Right cardiac atrium (tissue), 5 donors: ENCODE measurements around the gene MED22. TPM values are rescaled to one million over a fixed set of nuclear protein-coding genes. Genes with fewer than 3 reads are reported as not detected.
A peak's percentile ranks its signal among the peaks of the same experiment; 100 is the strongest.
"Not testable (repeated sequence)": the region's sequence is repeated elsewhere in the genome, so short reads cannot be mapped to it uniquely, and the experiment has no call there.

Experiments used
- ATAC-seq, 2 donors: fragments of 200-7000 bp; cut with Tn5 transposase; one replicate each; pipeline versions ENCODE4 v1.8.0 to v1.9.1; 2020; ENCODE audit warnings: moderate library complexity in 2 of 2, mild to moderate bottlenecking in 1 of 2
- DNase-seq, 3 donors: peaks; one replicate each; pipeline ENCODE4 v3.0.0-alpha.2; 2020
- H3K27ac ChIP-seq: one replicate; pipeline ENCODE4 v1.5.1; 2013; ENCODE audit warnings: mild to moderate bottlenecking, low read length, control low read depth, moderate library complexity
- H3K27me3 ChIP-seq: one replicate; pipeline ENCODE4 v1.6.1; 2013; ENCODE audit not compliant: control insufficient read depth, insufficient read depth
- H3K4me1 ChIP-seq: one replicate; pipeline ENCODE4 v1.6.1; 2013; ENCODE audit warnings: low read length; ENCODE audit not compliant: control insufficient read depth, insufficient read depth
- H3K4me3 ChIP-seq: one replicate; pipeline ENCODE4 v1.5.1; 2013; ENCODE audit warnings: low read length, control low read depth
- H3K9me3 ChIP-seq: one replicate; pipeline ENCODE4 v1.6.1; 2013; ENCODE audit warnings: low read length; ENCODE audit not compliant: control insufficient read depth
- WGBS: extraction: QIAGEN DNeasy Blood & Tissue Kit; methylation state at CpG from one replicate; pipeline ENCODE4 v1.1.7; 2013; 5-methylcytosine and 5-hydroxymethylcytosine counted together
- intact Hi-C, 4 donors: fragments of 100-400 bp; cut with DNase I; formaldehyde crosslinking; loops; one replicate each; pipeline versions ENCODE4 v1.11.0 to v1.14.0; 2022 to 2023
- polyA plus RNA-seq: library from polyadenylated mRNA; stranded (reverse); fragments of 200-250 nt; gene quantifications from one replicate; pipeline ENCODE4 v1.2.3, GENCODE V29; 2013
- total RNA-seq, 4 donors: library from RNA; stranded (reverse); fragmentation: NEBNext Ultra II Directional; extraction: Animal tissue kit (Norgen Biotek cat#: 25700); gene quantifications; one replicate each; pipeline ENCODE4 v1.2.1, GENCODE V29; 2021
- donor health status: healthy with polysubstance abuse.
- donor health status: DM: no; HTN: yes; CAD: no.
- donor health status: DM: no; HTN: no; CAD: no.
- donor health status: DM: no; HTN: yes; CAD: no; lungs with severe emphysema.
- donor health status: DM: yes; HTN: yes; CAD: no.

The MED22 gene
- total and polyA plus RNA-seq, 5 donors = 15.2 to 22.7 (median 19.9) TPM

DNA sequence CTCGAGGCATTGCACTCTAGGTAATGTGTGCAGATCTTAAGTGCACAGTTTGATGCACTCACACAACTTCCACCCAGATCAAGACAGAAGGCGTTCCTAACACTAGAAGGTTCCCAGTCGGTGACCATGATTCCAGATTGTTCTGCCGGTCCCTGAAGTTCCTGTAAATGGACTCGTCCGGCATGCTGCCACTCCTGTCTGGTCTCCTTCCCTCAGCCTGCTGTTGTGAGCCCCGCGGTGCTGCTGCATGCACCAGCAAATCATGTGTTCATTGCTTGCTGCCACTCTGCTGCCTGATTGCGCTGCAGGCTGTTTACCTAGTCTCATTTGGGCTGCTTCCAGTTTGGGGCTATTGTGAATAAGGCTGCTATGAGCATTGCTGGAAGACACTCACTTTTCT, 39.7 kb upstream of the MED22 start:
- Histone ChIP-seq H3K4me3 (no peak overlapping the region), H3K27me3 (no peaks in the 10 kb centered on the region)
- WGBS = 84% methylated on average over 9 of the region's 9 CpGs

DNA sequence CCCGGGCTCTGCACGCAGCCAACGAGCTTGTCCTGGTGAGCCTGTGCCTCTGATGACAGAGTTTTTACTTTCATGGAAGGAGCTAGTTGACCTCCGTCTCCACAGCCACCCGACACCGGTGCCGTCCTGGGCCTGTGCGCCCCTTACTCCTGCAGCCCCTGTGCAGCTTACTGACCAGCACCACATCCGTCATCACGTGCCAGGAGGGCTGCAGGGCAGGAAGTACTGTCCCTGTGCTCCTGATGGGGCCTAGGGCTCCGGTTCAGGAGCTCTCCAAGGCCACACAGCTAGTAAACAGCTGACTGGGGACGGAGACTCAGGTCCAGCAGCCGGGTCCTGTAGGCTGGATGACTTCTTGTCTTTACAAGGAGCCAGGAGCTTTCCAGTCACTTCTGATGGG, 38.4 kb upstream of the MED22 start:
- 76% methylated on average over 13 of the region's 13 CpGs for WGBS
- H3K4me1 ChIP-seq = no peaks in the 10 kb centered on the region
- DNase-seq (peak in 1 of 3 donors; percentile 44), ATAC-seq (no peak)
- no peaks in the 10 kb centered on the region for H3K9me3 ChIP-seq
- H3K27me3 ChIP-seq = no peaks in the 10 kb centered on the region
- intact Hi-C loops = no loop called here
- H3K27ac ChIP-seq = no peak overlapping the region
- no peak overlapping the region for H3K4me3 ChIP-seq

More for the DNA sequence above, 39.7 kb upstream of the MED22 start:
- Histone ChIP-seq H3K9me3 (no peaks in the 10 kb centered on the region), H3K4me1 (no peaks in the 10 kb centered on the region), H3K27ac (no peak overlapping the region)
- intact Hi-C loops = no loop called here
- ATAC-seq = no peak
- DNase-seq = no peak

DNA sequence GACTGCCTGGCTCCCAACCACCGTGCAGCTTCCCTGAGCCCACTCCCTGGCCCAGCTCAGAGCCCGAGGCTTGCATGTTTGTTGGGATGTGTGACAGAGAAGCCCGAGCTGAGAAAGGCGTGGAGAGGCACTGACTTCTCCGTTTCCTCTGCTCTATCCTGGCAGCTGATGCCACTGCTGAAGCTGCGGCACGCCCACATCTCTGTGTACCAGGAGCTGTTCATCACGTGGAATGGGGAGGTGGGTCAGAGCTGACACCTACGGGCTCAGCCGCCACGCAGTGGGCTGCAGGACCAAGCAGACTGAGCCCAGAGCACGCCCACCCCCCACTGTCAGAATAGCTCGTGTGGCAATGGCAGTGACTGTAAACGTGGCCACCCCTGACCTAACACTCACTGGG, 37.5 kb upstream of the MED22 start:
- WGBS = 87% methylated on average over 14 of the region's 14 CpGs
- Histone ChIP-seq H3K4me3 (no peak overlapping the region), H3K27ac (no peak overlapping the region), H3K9me3 (no peaks in the 10 kb centered on the region), H3K4me1 (no peaks in the 10 kb centered on the region), H3K27me3 (no peaks in the 10 kb centered on the region)
- DNase-seq = peak in 1 of 3 donors; percentile 16
- intact Hi-C loops = no loop called here
- ATAC-seq = no peak

DNA sequence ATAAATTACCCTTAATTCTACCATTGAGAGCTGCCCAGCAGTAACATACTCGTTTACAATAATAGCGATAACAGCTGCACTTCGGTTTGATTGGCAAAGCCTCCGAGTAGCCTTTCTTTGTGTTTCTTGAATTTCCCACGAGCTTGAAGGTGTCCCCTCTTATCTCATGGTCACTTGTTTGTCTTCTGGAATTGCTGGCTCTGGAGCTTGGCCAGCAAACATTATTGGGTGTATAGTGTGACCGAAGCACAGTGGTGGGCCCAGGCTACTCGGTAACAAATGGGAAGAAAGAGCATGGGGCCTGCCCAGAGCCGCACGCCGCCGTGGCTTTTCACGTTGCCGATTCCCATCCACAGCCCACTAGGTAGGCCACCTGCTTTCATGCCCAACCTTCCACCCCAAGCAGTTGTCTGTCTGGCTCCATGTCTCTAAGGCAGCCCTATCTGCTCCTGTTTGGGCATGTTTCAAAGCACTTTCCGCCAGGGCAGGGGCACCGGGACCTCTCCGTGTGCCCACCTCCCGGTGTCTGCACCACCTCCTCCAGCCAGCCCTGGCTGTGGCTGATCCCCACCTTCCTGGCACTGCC, 36.9 kb upstream of the MED22 start:
- no peaks in the 10 kb centered on the region for H3K27me3 ChIP-seq
- H3K4me1 ChIP-seq = no peaks in the 10 kb centered on the region
- intact Hi-C loops = no loop called here
- no peak for ATAC-seq
- no peak overlapping the region for H3K27ac ChIP-seq
- WGBS = 87% methylated on average over 17 of the region's 17 CpGs
- no peak overlapping the region for H3K4me3 ChIP-seq
- peak in 1 of 3 donors; percentile 29 for DNase-seq
- no peaks in the 10 kb centered on the region for H3K9me3 ChIP-seq

DNA sequence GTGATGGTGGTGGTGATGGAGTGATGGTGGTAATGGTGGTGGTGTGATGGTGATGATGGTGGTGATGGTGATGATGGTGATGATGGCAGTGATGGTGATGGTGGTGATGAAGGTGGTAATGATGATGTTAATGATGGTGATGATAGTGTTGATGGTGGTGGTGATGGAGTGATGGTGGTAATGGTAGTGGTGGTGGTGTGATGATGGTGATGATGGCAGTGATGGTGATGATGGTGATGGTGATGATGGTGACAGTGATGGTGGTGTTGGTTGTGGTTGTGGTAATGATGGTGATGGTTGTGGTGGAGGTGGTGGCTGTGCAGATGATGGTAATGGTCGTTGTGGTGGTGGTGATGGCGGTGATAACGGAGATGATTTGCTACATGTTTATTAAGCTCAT, 35.5 kb upstream of the MED22 start:
- no peak overlapping the region for H3K4me3 ChIP-seq
- H3K4me1 ChIP-seq = no peaks in the 10 kb centered on the region
- H3K27me3 ChIP-seq = no peaks in the 10 kb centered on the region
- no peak overlapping the region for H3K27ac ChIP-seq
- no peak for DNase-seq
- intact Hi-C loops = no loop called here
- ATAC-seq = no peak
- no peaks in the 10 kb centered on the region for H3K9me3 ChIP-seq
- 96% methylated on average over 3 of the region's 3 CpGs for WGBS

DNA sequence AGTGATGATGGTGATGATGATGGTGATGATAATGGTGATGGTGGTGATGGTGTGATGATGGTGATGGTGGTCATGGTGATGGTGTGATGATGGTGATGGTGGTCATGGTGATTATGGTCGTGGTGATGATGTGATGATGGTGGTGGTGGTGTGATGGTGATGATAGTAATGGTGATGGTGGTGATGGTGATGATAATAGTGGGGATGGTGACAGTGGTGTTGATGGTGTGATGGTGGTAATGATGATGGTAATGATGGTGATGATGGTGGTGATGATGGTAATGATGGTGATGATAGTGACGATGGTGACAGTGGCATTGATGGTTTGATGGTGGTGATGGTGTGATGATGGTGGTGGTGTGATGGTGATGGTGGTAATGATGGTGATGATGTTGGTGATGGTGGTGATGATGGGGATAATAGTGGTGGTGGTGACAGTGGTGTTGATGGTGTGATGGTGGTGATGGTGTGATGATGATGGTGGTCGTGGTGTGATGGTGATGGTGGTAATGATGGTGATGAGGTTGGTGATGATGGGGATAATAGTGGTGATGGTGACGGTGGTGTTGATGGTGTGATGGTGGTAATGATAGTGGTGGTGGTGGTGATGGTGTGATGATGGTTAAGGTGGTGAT, 34.7 kb upstream of the MED22 start:
- DNase-seq = peak in 1 of 3 donors; percentile 2
- intact Hi-C loops = no loop called here
- 92% methylated on average over 4 of the region's 4 CpGs for WGBS

DNA sequence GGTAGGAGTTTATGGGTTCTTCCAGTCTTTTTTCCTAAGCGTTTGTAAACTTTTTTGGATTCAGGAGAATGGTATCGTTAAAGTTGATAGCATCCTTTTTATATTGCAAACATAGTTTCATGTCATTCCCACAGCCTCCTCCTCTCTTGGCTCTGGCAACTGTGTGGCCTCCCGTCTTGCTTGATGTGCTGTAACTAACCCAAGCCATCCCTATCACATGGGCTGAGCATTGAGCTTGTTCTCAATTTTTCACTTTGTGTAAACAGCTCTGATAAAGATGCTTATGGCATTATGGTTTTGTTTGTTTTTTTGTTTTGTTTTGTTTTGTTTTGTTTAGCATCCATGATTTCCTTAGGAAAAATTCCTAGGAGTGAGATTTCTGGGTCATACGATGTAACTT, 32.8 kb upstream of the MED22 start:
- Histone ChIP-seq H3K4me3 (no peak overlapping the region), H3K4me1 (no peaks in the 10 kb centered on the region), H3K27ac (no peak overlapping the region), H3K27me3 (no peaks in the 10 kb centered on the region), H3K9me3 (no peaks in the 10 kb centered on the region)
- no peak for ATAC-seq
- no peak for DNase-seq
- intact Hi-C loops = no loop called here
- 69% methylated on average over 4 of the region's 4 CpGs for WGBS

More for the DNA sequence above, 34.7 kb upstream of the MED22 start:
- Histone ChIP-seq H3K27ac (no peak overlapping the region), H3K4me1 (no peaks in the 10 kb centered on the region), H3K4me3 (no peak overlapping the region), H3K9me3 (no peaks in the 10 kb centered on the region), H3K27me3 (no peaks in the 10 kb centered on the region)
- ATAC-seq = no peak

DNA sequence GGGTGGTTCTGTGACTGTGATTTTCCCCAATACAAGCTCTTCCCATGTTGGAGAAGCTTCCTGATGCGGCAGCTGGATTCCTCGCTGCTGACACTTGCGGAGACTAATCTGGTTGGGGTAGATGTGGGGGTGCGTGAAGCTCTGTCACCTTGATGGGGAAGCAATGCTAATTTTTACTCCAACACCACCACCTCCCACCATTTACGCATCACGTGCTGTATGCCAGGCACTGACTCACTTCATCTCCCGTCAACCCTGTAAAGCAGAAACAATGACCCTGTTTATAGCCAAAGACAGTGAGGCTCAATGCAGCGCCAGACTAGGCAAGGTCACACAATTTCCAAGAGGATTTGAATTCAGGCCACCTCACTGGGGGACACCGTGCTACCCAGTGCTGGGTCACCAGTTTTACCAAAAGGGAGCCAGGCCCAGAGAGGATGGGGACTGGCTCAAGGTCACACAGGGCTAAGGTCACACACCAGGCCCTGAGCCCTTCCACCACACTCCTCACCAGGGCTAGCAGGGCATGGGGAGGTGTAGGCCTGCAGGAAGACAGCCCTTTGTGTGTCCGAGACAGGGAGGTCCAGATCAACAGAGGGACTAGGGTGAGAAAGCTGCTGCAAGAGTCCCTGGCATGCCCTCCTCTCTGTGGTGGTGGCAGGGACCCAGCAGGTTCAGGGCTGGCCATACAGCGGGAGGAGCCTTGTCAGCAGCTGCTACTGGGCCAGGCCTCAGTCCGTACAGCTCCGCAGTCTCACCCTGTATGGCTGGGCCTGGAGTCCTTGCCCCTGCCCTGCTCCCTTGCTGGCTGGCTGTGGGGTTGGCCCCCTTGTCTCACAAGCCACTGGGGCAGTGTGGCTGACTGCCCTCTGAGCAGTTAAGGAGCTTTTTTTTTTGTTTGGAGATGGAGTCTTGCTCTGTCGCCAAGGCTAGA, 31.5 kb upstream of the MED22 start:
- WGBS = 87% methylated on average over 14 of the region's 14 CpGs
- peak in 1 of 3 donors; percentile 24 for DNase-seq
- intact Hi-C loops = no loop called here

DNA sequence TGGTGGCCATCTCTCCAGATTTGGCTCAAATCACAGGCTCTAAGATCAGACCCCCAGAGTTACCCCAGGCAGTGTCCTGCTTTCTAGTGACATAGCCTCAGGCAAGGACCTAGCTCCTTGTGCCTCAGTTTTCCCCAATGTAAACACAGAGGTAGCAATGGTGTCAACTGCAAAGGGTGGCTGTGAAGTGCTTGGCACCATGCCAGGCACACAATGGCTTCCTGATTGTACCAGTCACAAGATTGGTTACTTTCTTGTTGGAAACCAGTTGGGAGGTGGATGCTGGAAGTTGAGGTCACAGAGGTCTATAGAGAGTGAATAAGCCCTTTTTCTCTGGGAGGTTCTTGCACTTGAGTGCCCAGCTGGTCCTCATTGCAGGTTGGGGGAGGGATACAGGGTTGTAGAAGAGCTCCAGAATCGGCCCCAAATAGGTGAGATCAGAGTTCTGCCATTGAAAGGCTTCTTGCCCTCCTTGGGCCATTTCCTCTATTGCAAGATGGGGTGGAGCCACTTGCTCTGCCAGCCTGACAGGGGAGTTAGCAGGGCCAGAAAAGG, 30.6 kb upstream of the MED22 start:
- H3K27me3 ChIP-seq = no peaks in the 10 kb centered on the region
- no peak for ATAC-seq
- no peak overlapping the region for H3K27ac ChIP-seq
- peak in 1 of 3 donors; percentile 32 for DNase-seq
- 83% methylated on average over 1 of the region's 1 CpG for WGBS
- intact Hi-C loops = no loop called here
- no peaks in the 10 kb centered on the region for H3K9me3 ChIP-seq
- H3K4me3 ChIP-seq = no peak overlapping the region
- no peaks in the 10 kb centered on the region for H3K4me1 ChIP-seq

More for the DNA sequence above, 31.5 kb upstream of the MED22 start:
- Histone ChIP-seq H3K4me3 (no peak overlapping the region), H3K4me1 (no peaks in the 10 kb centered on the region), H3K27me3 (no peaks in the 10 kb centered on the region), H3K9me3 (no peaks in the 10 kb centered on the region), H3K27ac (no peak overlapping the region)
- ATAC-seq = no peak

DNA sequence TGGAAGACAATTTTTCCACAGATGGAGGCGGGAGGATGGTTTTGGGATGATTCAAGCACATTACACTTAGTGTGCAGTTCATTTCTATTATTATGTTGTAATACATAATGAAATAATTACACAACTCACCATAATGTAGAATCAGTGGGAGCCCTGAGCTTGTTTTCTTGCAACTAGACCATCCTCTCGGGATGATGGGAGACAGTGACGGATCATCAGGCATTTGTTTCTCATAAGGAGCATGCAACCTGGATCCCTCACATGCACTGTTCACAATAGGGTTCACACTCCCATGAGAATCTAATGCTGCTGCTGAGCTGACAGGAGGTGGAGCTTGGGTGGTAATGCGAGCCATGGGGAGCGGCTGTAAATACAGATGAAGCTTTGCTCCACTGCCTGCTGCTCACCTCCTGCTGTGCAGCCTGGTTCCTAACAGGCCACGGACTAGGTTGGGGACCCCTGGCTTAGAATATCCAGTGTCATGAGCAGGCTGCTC, 29.8 kb upstream of the MED22 start:
- Histone ChIP-seq H3K9me3 (no peaks in the 10 kb centered on the region), H3K27me3 (no peaks in the 10 kb centered on the region), H3K4me3 (no peak overlapping the region), H3K27ac (no peak overlapping the region), H3K4me1 (peaks cover 4% of the 10 kb centered on the region)
- 76% methylated on average over 6 of the region's 6 CpGs for WGBS
- ATAC-seq (no peak), DNase-seq (no peak)
- intact Hi-C loops = no loop called here

DNA sequence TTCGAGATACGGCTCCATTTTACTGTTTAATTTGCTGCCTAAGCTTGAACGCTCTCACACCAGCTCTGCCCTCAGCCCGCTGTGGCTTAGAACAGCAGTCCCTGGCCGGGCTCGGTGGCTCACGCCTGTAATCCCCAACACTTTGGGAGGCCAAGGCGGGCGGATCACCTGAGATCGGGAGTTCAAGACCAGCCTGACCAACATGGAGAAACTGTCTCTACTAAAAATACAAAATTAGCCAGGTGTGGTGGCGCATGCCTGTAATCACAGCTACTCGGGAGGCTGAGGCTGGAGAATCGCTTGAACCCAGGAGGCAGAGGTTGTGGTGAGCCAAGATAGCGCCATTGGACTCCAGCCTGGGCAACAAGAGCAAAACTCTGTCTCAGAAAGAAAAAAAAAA, 29.3 kb upstream of the MED22 start:
- WGBS = 93% methylated on average over 14 of the region's 14 CpGs
- H3K9me3 ChIP-seq, H3K27me3 ChIP-seq, intact Hi-C loops, H3K27ac ChIP-seq, ATAC-seq, H3K4me1 ChIP-seq, DNase-seq, H3K4me3 ChIP-seq: not testable (repeated sequence)
